Measurements from ENCODE around the gene PMF1. TPM values are rescaled to one million over a fixed set of nuclear protein-coding genes. Genes with fewer than 3 reads are reported as not detected.

The PMF1 gene
- total RNA-seq, 1 donor from 2014 or later: 131 TPM

- DNase-seq (ENCODE audit: low read depth): no peak
- no peak for TF ChIP-seq CTCF (conservative IDR thresholded peaks at IDR 0.05; ENCODE audit: low read depth, low read length)
- H3K4me3 ChIP-seq (ENCODE audit: low read depth, low read length): peak overlapping the region; percentile 99
Measured at GRCh38 chr1:156193208-156193487, 19.7 kb upstream of the PMF1 start.

- peak within 1 kb of the TSS; percentile 99 for H3K4me3 ChIP-seq (ENCODE audit: low read depth, low read length)
- peak; percentile 98 for DNase-seq (ENCODE audit: low read depth)
- peak; percentile 48 for TF ChIP-seq CTCF (conservative IDR thresholded peaks at IDR 0.05; ENCODE audit: low read depth, low read length)
Measured at GRCh38 chr1:156193488-156194299, 19.1 kb upstream of the PMF1 start, which contains the start of gene SLC25A44. TSS of gene SLC25A44 (plus strand) at chr1:156194104. CDS start at chr1:156199848, 5,744 bp downstream.

GRCh38 chr1:156194300-156194652, 18.5 kb upstream of the PMF1 start:
- DNase-seq (ENCODE audit: low read depth): no peak
- peak overlapping the region; percentile 99 for H3K4me3 ChIP-seq (ENCODE audit: low read depth, low read length)
- no peak for TF ChIP-seq CTCF (conservative IDR thresholded peaks at IDR 0.05; ENCODE audit: low read depth, low read length)

- DNase-seq (ENCODE audit: low read depth): no peak
- no peak overlapping the region for H3K4me3 ChIP-seq (ENCODE audit: low read depth, low read length)
- TF ChIP-seq CTCF (conservative IDR thresholded peaks at IDR 0.05; ENCODE audit: low read depth, low read length): no peak
Measured at GRCh38 chr1:156195853-156196252, 17.0 kb upstream of the PMF1 start.

- DNase-seq (ENCODE audit: low read depth): no peak
- no peak overlapping the region for H3K4me3 ChIP-seq (ENCODE audit: low read depth, low read length)
- TF ChIP-seq CTCF (conservative IDR thresholded peaks at IDR 0.05; ENCODE audit: low read depth, low read length): no peak
Measured at GRCh38 chr1:156196445-156196844, 16.4 kb upstream of the PMF1 start.

GRCh38 chr1:156198831-156199349, 13.9 kb upstream of the PMF1 start:
- no peak overlapping the region for H3K4me3 ChIP-seq (ENCODE audit: low read depth, low read length)
- no peak for DNase-seq (ENCODE audit: low read depth)

More at GRCh38 chr1:156198831-156199349, 13.9 kb upstream of the PMF1 start:
- no peak for TF ChIP-seq CTCF (conservative IDR thresholded peaks at IDR 0.05; ENCODE audit: low read depth, low read length)
